ENCODE data around the gene ADARB2. TPM values are rescaled to one million over a fixed set of nuclear protein-coding genes. Genes with fewer than 3 reads are reported as not detected.

Gene ADARB2
- total and polyA plus RNA-seq, 10 of the 15 experiments (the other 5 are each of a cell fraction or from before 2014, with no cell fraction given): 0.02 to 4.1 (median 0.76) TPM

DNA sequence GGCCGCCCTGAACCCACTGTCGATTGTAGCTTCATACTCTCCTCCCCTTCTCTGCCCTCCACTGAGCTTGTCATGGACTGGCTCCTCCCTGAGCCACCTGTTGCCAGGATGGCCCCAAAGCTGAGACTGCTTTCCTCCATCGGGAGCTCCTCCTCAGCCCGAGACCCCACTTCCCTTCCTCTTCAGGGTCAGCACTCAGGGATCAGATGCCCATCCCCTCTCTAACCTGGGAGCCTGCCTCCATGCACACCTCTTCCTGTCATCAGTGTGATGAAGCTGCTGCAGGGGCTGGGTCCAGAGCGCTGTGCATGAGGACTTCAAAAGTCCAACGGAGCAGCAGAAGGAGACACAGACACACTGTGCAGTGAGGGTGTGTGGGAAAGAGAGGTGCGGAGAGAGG lies 480.1 kb downstream of the ADARB2 start:
- ChIA-PET RAD21 (ENCODE audit: unreplicated experiment) (no interaction called here), SMC1A (ENCODE audit: uncharacterized antibody, unreplicated experiment) (interaction anchor here (1.1 kb wide), 1 partner anchor 10 kb away, joined by 3 read pairs; no protein-coding TSS in a partner anchor), CTCF (no interaction called here), POLR2A (interaction anchor here (0.6 kb wide), 1 partner anchor 464 kb away, joined by 3 read pairs; no protein-coding TSS in a partner anchor)
- Histone ChIP-seq H3K4me1 (ENCODE audit: control insufficient read depth, insufficient read depth, low read length) (no peaks in the 10 kb centered on the region), H3K79me2 (ENCODE audit: control insufficient read depth, insufficient read depth, low read length) (no peaks in the 10 kb centered on the region), H3K9me3 (replicated peaks; ENCODE audit: control insufficient read depth, insufficient read depth, low read length) (no peaks in the 10 kb centered on the region), H3K9ac (ENCODE audit: control insufficient read depth, insufficient read depth, low read length) (no peak overlapping the region), H3K27me3 (replicated peaks in 1 of 2; ENCODE audit: control insufficient read depth in 2 of 2, insufficient read depth in 2 of 2, low read length in 1 of 2) (no peaks in the 10 kb centered on the region; a peak in 1 of 4 replicates), H3K27ac (ENCODE audit: control insufficient read depth, insufficient read depth) (no peak overlapping the region), H3K36me3 (ENCODE audit: control insufficient read depth in 2 of 2, insufficient read depth in 2 of 2, low read length in 1 of 2) (no peaks in the 10 kb centered on the region), H3K4me3 (no peak overlapping the region), H2AFZ (ENCODE audit: control insufficient read depth, low read depth, low read length) (no peak overlapping the region), H4K20me1 (ENCODE audit: control insufficient read depth, insufficient read depth) (no peaks in the 10 kb centered on the region), H3K4me2 (ENCODE audit: control insufficient read depth, insufficient read depth) (no peak overlapping the region)
- FAIRE-seq (no peak), DNase-seq (ENCODE audit: low read depth, low spot score) (no peak), ATAC-seq (no peak)
- in situ Hi-C loops (cut with MboI): no loop called here
- BruUV-seq (replicated peaks): no TSS peak
- intact Hi-C loops (cut with micrococcal nuclease; ENCODE audit: unreplicated experiment): no loop called here
- WGBS (ENCODE audit: insufficient coverage, insufficient replicate concordance, low lambda C conversion rate, missing lambda C conversion rate): 31% methylated on average over 7 of the region's 7 CpGs
- TF ChIP-seq, protein P1, sequence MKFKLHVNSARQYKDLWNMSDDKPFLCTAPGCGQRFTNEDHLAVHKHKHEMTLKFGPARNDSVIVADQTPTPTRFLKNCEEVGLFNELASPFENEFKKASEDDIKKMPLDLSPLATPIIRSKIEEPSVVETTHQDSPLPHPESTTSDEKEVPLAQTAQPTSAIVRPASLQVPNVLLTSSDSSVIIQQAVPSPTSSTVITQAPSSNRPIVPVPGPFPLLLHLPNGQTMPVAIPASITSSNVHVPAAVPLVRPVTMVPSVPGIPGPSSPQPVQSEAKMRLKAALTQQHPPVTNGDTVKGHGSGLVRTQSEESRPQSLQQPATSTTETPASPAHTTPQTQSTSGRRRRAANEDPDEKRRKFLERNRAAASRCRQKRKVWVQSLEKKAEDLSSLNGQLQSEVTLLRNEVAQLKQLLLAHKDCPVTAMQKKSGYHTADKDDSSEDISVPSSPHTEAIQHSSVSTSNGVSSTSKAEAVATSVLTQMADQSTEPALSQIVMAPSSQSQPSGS (IDR thresholded peaks at IDR 0.05; ENCODE audit: low read length): no peak
- no peak for TF ChIP-seq TAF1 (IDR thresholded peaks at IDR 0.05; ENCODE audit: borderline replicate concordance, low read depth, low read length)
- TF ChIP-seq GATAD2B (conservative IDR thresholded peaks at IDR 0.05; ENCODE audit: low read depth): no peak
- TF ChIP-seq CHD4 (IDR thresholded peaks at IDR 0.05): no peak
- no peak for TF ChIP-seq YBX1 (IDR thresholded peaks at IDR 0.05)
- no peak for TF ChIP-seq YY1 (IDR thresholded peaks at IDR 0.05; ENCODE audit: low read depth, low read length)
- no peak for TF ChIP-seq SPI1 (IDR thresholded peaks at IDR 0.05; ENCODE audit: borderline replicate concordance, insufficient read depth, low read depth, low read length)
- TF ChIP-seq, protein P2, sequence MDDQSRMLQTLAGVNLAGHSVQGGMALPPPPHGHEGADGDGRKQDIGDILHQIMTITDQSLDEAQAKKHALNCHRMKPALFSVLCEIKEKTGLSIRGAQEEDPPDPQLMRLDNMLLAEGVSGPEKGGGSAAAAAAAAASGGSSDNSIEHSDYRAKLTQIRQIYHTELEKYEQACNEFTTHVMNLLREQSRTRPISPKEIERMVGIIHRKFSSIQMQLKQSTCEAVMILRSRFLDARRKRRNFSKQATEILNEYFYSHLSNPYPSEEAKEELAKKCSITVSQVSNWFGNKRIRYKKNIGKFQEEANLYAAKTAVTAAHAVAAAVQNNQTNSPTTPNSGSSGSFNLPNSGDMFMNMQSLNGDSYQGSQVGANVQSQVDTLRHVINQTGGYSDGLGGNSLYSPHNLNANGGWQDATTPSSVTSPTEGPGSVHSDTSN (IDR thresholded peaks at IDR 0.05; ENCODE audit: insufficient replicate concordance, low read depth, low read length): no peak
- TF ChIP-seq HDAC6 (IDR thresholded peaks at IDR 0.05; ENCODE audit: unreplicated experiment): no peak
- TF ChIP-seq, protein P3, sequence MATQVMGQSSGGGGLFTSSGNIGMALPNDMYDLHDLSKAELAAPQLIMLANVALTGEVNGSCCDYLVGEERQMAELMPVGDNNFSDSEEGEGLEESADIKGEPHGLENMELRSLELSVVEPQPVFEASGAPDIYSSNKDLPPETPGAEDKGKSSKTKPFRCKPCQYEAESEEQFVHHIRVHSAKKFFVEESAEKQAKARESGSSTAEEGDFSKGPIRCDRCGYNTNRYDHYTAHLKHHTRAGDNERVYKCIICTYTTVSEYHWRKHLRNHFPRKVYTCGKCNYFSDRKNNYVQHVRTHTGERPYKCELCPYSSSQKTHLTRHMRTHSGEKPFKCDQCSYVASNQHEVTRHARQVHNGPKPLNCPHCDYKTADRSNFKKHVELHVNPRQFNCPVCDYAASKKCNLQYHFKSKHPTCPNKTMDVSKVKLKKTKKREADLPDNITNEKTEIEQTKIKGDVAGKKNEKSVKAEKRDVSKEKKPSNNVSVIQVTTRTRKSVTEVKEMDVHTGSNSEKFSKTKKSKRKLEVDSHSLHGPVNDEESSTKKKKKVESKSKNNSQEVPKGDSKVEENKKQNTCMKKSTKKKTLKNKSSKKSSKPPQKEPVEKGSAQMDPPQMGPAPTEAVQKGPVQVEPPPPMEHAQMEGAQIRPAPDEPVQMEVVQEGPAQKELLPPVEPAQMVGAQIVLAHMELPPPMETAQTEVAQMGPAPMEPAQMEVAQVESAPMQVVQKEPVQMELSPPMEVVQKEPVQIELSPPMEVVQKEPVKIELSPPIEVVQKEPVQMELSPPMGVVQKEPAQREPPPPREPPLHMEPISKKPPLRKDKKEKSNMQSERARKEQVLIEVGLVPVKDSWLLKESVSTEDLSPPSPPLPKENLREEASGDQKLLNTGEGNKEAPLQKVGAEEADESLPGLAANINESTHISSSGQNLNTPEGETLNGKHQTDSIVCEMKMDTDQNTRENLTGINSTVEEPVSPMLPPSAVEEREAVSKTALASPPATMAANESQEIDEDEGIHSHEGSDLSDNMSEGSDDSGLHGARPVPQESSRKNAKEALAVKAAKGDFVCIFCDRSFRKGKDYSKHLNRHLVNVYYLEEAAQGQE (IDR thresholded peaks at IDR 0.05; ENCODE audit: low read depth, low read length): no peak
- TF ChIP-seq, protein P4, sequence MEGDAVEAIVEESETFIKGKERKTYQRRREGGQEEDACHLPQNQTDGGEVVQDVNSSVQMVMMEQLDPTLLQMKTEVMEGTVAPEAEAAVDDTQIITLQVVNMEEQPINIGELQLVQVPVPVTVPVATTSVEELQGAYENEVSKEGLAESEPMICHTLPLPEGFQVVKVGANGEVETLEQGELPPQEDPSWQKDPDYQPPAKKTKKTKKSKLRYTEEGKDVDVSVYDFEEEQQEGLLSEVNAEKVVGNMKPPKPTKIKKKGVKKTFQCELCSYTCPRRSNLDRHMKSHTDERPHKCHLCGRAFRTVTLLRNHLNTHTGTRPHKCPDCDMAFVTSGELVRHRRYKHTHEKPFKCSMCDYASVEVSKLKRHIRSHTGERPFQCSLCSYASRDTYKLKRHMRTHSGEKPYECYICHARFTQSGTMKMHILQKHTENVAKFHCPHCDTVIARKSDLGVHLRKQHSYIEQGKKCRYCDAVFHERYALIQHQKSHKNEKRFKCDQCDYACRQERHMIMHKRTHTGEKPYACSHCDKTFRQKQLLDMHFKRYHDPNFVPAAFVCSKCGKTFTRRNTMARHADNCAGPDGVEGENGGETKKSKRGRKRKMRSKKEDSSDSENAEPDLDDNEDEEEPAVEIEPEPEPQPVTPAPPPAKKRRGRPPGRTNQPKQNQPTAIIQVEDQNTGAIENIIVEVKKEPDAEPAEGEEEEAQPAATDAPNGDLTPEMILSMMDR (IDR thresholded peaks at IDR 0.05 in 2 of 3, conservative IDR thresholded peaks at IDR 0.05 in 1 of 3; ENCODE audit: control insufficient read depth in 2 of 3, extremely low read depth in 1 of 3, insufficient read depth in 1 of 3, low read depth in 3 of 3, low read length in 3 of 3): no peak
- no peak for TF ChIP-seq HCFC1 (IDR thresholded peaks at IDR 0.05; ENCODE audit: low read length)
- TF ChIP-seq BMI1 (IDR thresholded peaks at IDR 0.05; ENCODE audit: borderline replicate concordance): no peak
- TF ChIP-seq, protein P5, sequence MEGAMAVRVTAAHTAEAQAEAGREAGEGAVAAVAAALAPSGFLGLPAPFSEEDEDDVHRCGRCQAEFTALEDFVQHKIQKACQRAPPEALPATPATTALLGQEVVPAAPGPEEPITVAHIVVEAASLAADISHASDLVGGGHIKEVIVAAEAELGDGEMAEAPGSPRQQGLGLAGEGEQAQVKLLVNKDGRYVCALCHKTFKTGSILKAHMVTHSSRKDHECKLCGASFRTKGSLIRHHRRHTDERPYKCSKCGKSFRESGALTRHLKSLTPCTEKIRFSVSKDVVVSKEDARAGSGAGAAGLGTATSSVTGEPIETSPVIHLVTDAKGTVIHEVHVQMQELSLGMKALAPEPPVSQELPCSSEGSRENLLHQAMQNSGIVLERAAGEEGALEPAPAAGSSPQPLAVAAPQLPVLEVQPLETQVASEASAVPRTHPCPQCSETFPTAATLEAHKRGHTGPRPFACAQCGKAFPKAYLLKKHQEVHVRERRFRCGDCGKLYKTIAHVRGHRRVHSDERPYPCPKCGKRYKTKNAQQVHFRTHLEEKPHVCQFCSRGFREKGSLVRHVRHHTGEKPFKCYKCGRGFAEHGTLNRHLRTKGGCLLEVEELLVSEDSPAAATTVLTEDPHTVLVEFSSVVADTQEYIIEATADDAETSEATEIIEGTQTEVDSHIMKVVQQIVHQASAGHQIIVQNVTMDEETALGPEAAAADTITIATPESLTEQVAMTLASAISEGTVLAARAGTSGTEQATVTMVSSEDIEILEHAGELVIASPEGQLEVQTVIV (IDR thresholded peaks at IDR 0.05; ENCODE audit: borderline replicate concordance, partially characterized antibody): no peak

All from GM12878 (cell line).